NCI-H1048 (cell line): ENCODE measurements around the gene ERBB4.
"Not testable (repeated sequence)": the region's sequence is repeated elsewhere in the genome, so short reads cannot be mapped to it uniquely, and the experiment has no call there.

ENCODE experiments used
- DNase-seq: peaks from one replicate; lab custom pipeline; 2025; lab: John Stamatoyannopoulos, UW

ERBB4 gene

GRCh38 chr2:212145121-212145520 lies 393.5 kb downstream of the ERBB4 start:
- DNase-seq = no peak

DNA sequence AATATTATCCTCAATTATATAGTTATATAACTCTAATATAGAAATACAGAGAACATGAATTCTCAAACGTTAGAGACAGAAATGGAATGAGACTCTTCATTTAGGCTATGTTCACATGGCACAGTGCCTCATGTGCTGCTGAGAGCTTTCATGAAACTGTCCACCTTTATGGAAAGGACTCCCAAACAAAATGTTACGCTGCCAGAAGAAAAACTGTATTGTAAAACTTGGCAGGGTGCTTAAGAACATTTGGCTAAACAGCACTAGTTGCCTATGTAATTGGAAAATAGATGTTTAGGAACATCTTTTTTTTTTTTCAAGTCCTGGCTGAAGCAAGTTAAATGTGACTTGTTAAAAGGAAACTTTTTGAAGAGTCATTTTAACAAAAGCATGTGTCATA lies 396.0 kb downstream of the ERBB4 start:
- DNase-seq = no peak

- no peak for DNase-seq
These were observed 397.1 kb downstream of the ERBB4 start for GRCh38 chr2:212141499-212141898.

GRCh38 chr2:212136216-212136795 lies 402.3 kb downstream of the ERBB4 start:
- no peak for DNase-seq

- DNase-seq = no peak
These were observed 402.9 kb downstream of the ERBB4 start for GRCh38 chr2:212135739-212136138.

DNA sequence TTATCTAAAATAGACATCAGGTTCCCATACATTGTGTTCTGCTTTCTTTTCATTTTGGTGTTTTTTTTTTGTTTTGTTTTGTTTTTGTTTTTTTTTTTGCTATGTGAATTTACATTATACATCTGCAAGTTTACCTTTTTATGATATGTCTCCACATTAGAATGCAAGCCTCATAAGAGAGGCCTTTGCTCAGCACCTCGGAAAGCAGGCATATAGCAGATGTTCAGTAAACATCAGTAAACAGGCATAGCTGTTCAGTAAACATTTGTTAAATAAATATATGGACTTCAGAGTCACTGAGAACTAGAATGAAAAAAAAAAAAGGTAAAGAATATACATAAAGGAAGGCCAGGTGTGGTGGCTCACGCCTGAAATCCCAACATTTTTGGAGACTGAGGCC lies 405.3 kb downstream of the ERBB4 start:
- no peak for DNase-seq

- no peak for DNase-seq
These were observed 414.0 kb downstream of the ERBB4 start for GRCh38 chr2:212124598-212124997.

- DNase-seq = no peak
These were observed 419.0 kb downstream of the ERBB4 start for GRCh38 chr2:212119591-212119990.

GRCh38 chr2:212117926-212118325 lies 420.7 kb downstream of the ERBB4 start:
- no peak for DNase-seq

- no peak for DNase-seq
These were observed 424.1 kb downstream of the ERBB4 start for GRCh38 chr2:212114489-212114888.

GRCh38 chr2:212112401-212112800 lies 426.2 kb downstream of the ERBB4 start:
- DNase-seq = no peak

GRCh38 chr2:212109792-212110680 lies 428.6 kb downstream of the ERBB4 start:
- no peak for DNase-seq

GRCh38 chr2:212109217-212109616 lies 429.4 kb downstream of the ERBB4 start:
- DNase-seq = no peak

- DNase-seq = no peak
These were observed 430.6 kb downstream of the ERBB4 start for GRCh38 chr2:212107989-212108388.

- DNase-seq = no peak
These were observed 431.6 kb downstream of the ERBB4 start for GRCh38 chr2:212107014-212107413.

DNA sequence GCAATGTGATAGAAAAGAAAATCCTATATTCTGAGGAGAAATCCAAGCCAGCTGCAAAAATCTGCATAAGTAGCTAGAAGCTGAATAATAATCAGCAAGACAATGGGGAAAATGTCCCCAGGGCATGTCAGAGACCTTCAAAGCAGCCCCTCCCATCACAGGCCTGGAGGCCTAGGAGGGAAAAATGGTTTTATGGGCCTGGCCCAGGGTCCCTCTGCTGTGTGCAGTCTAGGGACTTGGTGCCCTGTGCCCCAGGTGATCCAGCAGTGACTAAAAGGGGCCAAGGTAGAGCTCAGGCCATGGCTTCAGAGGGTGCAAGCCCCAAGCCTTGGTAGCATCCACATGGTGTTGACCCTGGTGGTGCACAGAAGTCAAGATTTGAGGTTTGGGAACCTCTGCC lies 432.1 kb downstream of the ERBB4 start:
- not testable (repeated sequence) for DNase-seq

- no peak for DNase-seq
These were observed 438.9 kb downstream of the ERBB4 start for GRCh38 chr2:212099658-212100057.

DNA sequence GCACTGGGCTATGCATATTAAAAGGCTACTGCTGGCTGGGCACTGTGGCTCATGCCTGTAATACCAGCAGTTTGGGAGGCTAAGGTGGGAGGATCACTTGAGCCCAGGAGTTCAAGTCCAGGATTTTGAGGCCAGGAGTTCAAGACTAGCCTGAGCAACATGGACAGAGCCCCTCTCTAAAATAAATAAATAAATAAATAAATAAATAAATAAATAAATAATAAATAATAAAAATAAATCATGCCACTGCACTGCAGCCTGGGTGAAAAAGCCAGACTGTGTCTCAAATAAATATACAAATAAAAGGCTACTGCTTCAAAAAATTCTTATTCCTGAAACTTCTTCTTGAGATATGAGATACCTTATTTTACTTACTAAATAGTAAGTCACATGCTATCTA lies 439.6 kb downstream of the ERBB4 start:
- DNase-seq = no peak

DNA sequence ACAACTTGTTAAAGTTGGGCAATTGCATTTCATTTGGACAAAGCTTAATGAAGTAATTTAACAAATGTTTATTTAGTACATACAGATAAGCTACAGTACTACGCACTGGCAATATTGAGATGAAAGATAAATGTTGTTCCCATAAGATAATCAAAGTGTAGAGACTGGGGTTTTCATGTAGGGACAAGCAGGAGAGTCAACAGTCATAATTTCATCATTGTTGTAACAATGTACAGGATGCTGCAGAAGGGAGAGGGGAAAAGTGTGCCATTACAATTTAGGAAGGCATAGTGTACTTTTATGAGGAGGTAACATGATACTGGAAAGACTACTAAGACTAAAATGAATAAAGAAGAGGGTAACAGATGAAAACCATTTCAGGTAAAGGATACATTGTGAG lies 441.6 kb downstream of the ERBB4 start:
- DNase-seq = no peak

GRCh38 chr2:212089873-212090272 lies 448.7 kb downstream of the ERBB4 start:
- no peak for DNase-seq

DNA sequence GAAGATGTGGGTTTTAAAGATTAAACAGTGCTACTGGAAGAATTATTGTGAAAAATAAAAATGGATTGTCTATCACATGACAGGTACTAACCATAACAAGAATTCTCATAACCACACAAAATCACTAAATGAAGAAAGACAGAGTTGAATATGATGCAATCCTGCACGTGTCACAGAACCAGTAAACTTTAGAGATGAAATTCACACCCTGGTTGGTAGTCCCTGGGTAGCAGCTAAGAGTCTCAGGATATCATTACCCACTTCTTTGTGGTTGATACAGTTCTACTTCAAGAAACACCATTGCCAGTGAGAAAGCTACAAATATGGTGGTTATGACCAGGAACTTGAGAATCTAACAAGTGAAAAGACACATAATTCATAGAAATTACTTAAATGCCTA lies 450.2 kb downstream of the ERBB4 start:
- DNase-seq = no peak

GRCh38 chr2:212083492-212083891 lies 455.1 kb downstream of the ERBB4 start:
- no peak for DNase-seq

GRCh38 chr2:212078103-212078502 lies 460.5 kb downstream of the ERBB4 start:
- no peak for DNase-seq

- no peak for DNase-seq
These were observed 462.1 kb downstream of the ERBB4 start for GRCh38 chr2:212076456-212076855.
